Stimulated activated CD4-positive, alpha-beta T cell treated with anti-CD3 and anti-CD28 coated beads, Interleukin-4, amount 100 ng/mL, for 4 hours (primary cell): ENCODE results near the gene DCC.

Source experiments
- DNase-seq, 2 experiments: peaks; one replicate each; pipeline ENCODE4 v3.0.0-alpha.2; 2020

DCC gene

DNA sequence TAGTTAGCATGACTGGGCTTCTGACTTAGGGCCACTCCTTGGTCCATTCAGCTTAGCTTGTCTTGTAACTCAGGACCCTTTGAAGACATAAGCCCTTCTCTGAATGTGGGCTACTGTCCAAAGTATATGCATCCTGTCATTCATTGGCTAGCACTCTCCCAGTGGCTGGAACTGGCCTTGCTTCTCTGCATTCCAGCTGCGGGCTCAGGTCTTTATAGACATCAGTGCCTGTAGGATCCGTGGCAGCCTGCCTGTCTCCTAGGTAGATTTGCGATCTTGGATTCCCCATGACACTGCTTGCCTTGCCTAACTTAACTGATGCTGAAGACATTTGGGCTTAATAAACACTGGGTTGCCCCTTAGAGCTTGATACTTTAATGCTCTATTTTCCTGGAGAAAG, 170.1 kb downstream of the DCC start:
- DNase-seq: no peak

- DNase-seq: no peak
These were observed 178.1 kb downstream of the DCC start for GRCh38 chr18:52518086-52518485.

DNA sequence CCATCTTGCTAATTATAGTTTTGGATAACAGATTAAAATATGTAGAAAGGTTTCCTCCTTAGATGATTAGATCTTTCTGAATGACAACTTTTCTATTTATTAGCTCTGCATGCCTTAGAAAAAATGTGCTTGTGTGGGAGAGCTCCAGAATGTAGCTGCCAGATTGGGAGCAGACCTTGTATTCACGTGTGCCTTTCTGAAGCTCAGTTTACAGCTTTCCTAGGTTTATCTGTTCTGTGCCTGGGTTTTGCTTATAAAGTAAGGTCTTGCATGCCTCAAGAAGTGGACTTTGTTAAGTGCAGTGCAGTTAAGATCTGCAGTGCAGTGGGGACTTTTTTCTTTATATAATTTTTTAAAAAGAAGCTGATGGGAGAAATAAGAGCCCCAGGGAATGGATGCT, 179.0 kb downstream of the DCC start:
- DNase-seq: no peak

GRCh38 chr18:52523566-52523965, 183.6 kb downstream of the DCC start:
- no peak for DNase-seq

GRCh38 chr18:52531836-52532235, 191.8 kb downstream of the DCC start:
- no peak for DNase-seq

DNA sequence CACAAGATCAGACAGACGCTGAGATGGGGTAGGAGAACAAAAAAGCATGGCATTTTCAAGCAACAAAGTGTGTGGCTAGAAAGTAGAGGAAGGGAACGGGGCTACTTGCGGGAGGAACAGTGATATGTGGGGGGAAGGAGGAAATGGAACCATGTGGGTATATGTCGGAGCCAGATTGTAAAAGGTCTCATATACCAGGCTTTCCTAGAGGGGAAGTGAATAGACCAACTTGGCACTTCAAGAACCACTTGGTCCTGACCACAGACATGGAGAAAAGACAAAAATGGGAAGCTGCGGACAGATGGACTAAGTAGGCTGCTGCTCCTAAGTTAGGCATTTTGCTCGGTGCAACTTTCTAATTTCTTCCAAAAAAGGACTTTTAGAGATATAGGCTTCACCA, 196.0 kb downstream of the DCC start:
- no peak for DNase-seq

DNA sequence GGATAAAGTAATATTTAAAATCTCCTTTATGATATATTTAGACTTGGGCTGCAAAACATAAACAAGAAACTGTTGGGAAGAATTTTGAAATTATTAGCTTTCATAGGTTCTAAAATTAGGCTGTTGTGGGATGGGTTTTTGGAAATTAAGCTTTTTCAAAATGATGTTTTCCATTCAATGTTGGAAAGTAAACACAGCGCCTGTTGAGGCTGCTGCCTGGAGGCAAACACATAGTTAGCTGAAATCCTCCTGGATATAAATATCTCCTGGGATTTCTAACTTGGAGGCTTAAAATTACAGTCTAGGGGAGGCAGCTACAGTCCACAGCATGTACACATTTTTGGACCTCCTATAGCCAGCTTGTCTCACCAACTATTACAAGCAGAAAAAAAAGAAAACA, 197.3 kb downstream of the DCC start:
- DNase-seq: no peak

DNA sequence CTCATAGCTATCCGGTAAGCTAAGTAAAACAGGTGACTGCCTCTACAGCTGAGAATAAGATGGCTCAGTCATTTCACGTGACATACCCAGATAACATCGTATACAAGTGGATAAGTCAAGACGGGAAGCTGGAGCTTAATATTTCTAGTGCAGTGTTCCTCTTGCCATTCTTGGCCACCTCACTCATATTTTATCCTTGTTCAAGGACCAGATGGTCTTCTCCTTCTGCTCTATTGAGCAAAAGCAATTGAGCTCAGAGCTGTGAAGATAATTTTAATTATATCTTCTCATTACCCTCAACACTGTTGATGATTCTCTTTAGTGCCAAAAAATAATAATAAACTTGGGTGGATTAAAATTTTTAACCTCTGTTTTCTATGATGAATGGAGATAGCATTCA, 201.1 kb downstream of the DCC start:
- DNase-seq: no peak

- no peak for DNase-seq
These were observed 204.1 kb downstream of the DCC start for GRCh38 chr18:52544086-52544485.

- no peak for DNase-seq
These were observed 206.8 kb downstream of the DCC start for GRCh38 chr18:52546686-52547346.

GRCh38 chr18:52553441-52553840, 213.4 kb downstream of the DCC start:
- DNase-seq: no peak

DNA sequence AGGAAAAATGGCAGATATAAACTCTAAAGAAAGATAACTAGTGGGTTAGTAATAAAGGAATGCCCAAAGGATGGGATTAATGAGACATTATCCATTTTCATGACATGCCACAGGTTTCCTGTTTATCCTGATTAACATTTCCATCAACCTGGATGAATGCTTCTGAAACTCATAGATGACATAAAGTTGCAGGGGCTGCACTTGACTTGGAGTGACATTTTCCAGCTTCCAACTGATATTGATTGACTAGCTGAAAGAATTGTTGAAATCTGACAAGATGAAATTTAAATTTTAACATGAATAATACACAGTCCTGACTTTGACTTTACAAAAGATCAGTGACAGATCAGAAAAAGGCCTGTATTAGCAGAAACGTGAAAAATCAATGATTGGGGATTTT, 214.2 kb downstream of the DCC start:
- no peak for DNase-seq

DNA sequence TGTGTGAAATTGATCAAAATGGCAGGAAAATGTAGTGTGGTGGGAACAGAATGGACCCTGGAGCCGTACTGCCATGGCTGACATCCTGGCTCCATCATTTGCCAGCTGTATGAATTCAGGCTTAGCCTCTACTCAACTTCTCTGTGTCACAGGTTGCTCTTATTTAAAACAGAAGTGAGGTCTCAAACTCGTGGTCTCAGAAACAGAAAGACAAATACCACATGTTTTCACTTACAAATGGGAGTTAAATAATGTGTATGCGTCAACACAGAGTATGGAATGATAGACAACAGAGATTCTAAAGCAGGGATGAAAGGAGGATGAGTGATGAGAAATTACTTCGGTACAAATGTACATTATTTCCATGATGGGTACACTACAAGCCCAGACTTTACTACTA, 227.4 kb downstream of the DCC start:
- DNase-seq: no peak

DNA sequence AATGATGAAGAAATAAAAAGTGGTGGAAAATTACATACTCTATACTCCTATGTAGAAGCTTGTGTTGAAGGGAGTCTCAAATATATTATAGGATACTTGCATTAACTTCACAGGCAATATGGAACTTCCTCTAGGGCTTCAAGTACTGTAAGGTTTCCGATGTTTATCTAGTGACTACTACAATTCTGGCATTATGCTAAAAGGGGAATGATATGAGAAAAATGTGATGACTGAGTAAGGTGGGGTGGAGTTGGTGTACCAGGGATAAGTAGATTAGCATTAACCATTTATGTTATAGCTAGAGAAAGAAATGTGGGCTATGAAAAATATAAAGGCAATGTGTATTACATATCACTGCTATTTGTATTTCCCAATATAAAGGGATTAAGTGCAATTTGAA, 229.5 kb downstream of the DCC start:
- DNase-seq: no peak

DNA sequence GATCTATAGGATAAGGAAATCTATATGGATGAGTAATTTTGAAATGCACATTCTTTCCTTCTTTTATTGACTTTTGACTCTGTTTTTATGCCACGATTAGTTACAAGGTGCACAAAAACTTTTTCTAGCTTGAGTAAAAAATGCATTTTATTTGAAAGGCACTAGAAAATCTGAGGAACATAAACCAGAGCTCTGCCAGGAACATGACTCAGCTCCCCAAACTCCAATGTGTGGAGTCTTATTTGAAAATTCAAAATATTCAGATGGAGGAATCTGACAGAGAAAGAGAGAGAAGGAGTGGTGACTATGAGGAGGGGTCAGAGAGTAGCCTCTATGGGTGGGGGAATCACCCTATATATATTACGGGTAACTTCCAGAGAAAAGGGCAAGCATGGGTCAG, 231.0 kb downstream of the DCC start:
- no peak for DNase-seq

GRCh38 chr18:52572036-52573000, 232.3 kb downstream of the DCC start:
- DNase-seq: no peak

DNA sequence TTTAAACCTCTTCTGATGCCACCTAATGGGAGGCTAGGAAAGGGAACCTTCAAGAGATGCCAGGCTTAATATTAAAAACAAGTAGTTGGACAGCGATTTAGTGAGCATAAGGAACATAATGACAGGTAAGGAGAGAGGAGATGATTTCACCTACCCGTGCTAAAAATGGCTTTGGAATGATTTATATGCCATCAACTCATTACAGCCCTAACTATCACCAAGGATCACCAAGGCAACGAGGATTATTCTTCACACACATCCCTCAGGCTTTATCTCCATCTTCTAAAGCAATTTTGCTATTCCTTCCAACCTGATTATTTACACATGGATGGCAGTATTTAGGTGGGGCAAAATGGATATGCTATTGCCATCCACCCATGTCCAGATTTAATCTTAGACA, 237.8 kb downstream of the DCC start:
- no peak for DNase-seq

GRCh38 chr18:52582061-52582460, 242.1 kb downstream of the DCC start:
- DNase-seq: no peak

DNA sequence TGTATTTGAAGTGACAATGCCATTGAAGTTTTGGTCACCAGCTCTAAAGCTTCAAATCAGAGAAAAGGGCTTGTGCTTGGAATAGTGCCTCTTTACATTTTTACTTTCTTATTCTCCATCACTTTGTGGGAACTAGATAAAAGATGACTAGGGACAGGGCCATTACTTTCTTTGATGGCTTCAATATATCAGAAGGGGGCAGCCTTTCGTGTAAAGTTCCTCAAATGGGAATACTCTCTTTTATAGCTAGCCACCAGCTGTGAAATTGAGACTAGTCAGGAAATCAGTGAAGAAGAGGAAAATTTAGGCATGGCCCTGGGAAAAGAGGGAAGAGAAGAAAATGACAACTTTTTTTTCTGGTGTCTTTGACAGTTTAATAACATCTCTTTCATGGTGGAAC, 242.5 kb downstream of the DCC start:
- no peak for DNase-seq

DNA sequence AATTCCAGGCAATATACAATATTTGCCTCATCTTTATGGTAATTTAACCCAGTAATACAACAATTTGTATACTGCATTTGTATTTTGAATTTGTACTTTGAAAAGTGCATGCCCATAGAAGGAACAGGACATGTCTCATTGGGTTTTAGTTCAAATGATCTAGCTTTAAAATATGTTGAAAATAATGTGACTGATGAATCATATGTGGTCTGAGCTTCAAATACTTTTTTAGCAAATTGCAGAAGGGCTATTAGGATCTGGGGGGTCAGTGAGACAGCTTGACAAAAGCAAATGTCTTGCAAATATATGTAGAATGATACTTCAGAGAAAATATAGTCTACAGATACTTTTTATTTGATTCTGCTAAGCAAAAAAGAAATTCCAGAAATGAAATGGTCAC, 248.9 kb downstream of the DCC start:
- no peak for DNase-seq

DNA sequence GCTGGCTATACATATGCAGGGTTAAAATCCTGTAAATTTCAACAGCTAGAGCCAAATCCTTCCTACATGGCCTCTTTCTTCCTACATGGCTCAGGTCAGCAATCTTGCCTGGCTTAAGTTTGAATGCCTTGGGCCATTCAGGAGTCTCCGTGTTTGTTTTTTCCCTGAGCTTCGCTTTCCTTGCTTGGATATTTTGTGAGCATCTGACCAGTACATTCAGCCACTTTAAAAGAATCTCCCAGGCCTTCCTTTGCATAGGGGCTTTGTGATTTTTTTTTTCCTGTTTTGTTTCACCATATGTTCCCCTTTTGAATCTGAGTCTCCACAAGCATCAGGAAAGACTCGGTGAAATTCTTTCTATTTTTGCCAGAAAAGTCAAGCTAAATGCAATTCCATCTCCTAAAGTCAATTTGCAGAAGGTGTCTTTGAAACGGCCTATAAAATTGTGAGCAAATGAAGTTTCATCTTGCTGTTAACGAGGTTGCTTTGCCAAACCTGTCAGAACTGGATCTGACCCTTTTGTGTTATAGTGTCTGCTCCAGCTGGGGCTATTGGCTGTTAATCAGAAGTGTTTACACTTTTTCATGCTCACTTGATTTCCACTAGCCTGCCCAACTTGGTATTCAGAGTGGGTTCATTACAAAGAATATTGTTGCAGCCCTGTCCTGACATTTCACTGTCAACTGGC, 256.9 kb downstream of the DCC start:
- DNase-seq: no peak

DNA sequence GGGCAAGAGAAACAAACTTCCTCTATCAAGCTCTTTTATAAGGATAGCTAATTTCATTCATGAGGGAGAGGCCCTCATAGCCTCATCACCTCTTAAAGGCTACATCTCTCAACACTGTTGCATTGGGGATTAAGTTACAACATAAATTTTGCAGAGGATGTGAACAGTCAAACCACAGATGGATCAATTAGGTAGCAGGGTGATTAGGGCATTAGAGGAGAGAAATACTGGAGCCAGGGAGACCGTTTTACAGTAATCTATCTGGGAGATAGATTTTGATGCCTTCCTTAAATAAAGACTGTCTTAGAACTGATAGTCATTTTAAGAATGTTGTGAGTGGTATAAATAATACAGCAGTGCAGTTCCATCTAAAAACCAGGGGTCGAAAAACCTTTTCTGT, 258.9 kb downstream of the DCC start:
- no peak for DNase-seq

DNA sequence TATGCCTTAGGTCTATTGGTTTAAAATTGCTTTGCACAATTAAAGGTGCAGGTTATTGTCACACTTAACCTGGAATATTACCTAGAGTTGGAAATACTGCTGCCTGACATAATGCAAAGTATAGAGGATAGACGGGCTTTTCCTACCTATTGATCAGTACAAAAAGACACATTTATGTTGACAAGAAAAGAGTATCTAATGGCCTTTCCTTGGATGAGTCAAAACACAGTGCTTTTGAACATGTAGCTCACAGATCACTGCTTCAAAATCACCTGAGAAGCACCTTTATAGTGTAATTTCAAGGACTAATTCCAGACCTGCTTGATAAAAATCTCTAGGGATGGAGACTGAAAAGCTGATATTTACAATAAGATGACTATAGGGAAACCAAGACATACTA, 262.8 kb downstream of the DCC start:
- DNase-seq: no peak

GRCh38 chr18:52605345-52605744, 265.3 kb downstream of the DCC start:
- DNase-seq: no peak
